ENCODE results near the gene ABHD14A. TPM values are rescaled to one million over a fixed set of nuclear protein-coding genes. Genes with fewer than 3 reads are reported as not detected.

ABHD14A gene
- total and polyA plus RNA-seq, 2 of the 4 experiments (the other 2 are of a cell fraction), result 3.4 to 10.0 TPM

- Histone ChIP-seq H3K4me3 (ENCODE audit: insufficient read depth, low read depth, low read length) (no peak overlapping the region), H2BK20ac (ENCODE audit: low read depth, low read length) (no peak overlapping the region), H3K4me1 (ENCODE audit: control insufficient read depth, insufficient read depth, low read length) (peaks cover 17% of the 10 kb centered on the region), H4K91ac (ENCODE audit: insufficient read depth, low read depth, low read length) (no peak overlapping the region), H4K20me1 (ENCODE audit: insufficient read depth, low read length) (peaks cover 4% of the 10 kb centered on the region), H2BK5ac (ENCODE audit: low read depth, low read length, poor library complexity, severe bottlenecking) (no peak overlapping the region), H3K27me3 (ENCODE audit: control insufficient read depth, insufficient read depth, low read length) (no peaks in the 10 kb centered on the region), H2AK9ac (replicated peaks; ENCODE audit: low read depth, low read length, poor library complexity) (no peak overlapping the region), H2BK120ac (ENCODE audit: low read depth, low read length) (no peak overlapping the region), H3K9me3 (ENCODE audit: control insufficient read depth, insufficient read depth, low read length) (no peaks in the 10 kb centered on the region), H3K79me1 (ENCODE audit: low read depth in 1 of 2, low read length in 2 of 2) (peaks cover 5 to 46% of the 10 kb centered on the region in 2 experiments; a peak in 3 of 4 replicates), H3K18ac (ENCODE audit: low read depth, low read length) (no peak overlapping the region), H3K14ac (replicated peaks; ENCODE audit: low read depth, low read length) (no peak overlapping the region), H2BK15ac (ENCODE audit: low read depth, low read length) (no peak overlapping the region), H3K56ac (ENCODE audit: extremely low read depth, insufficient read depth, low read length) (no peak overlapping the region), H3K9me1 (ENCODE audit: insufficient read depth, low read length) (peaks cover 10% of the 10 kb centered on the region), H4K8ac (ENCODE audit: low read depth in 2 of 2, low read length in 2 of 2) (no peak overlapping the region), H3K4ac (ENCODE audit: low read depth, low read length) (no peak overlapping the region), H3K9ac (ENCODE audit: low read depth, low read length) (no peak overlapping the region), H2AK5ac (ENCODE audit: low read depth, low read length) (no peak overlapping the region), H3K4me2 (ENCODE audit: low read depth, low read length) (no peak overlapping the region), H3K27ac (ENCODE audit: insufficient read depth, low read length) (no peak overlapping the region), H3K23ac (ENCODE audit: low read depth, low read length) (no peak overlapping the region), H4K5ac (ENCODE audit: low read depth, low read length) (no peak overlapping the region), H3K36me3 (ENCODE audit: control insufficient read depth, insufficient read depth, low read length) (peaks cover 3% of the 10 kb centered on the region; the same call in 1 of the 2 replicates), H2AFZ (replicated peaks; ENCODE audit: low read length, poor library complexity) (no peak overlapping the region)
- WGBS, 2 experiments (ENCODE audit: extremely low coverage in 2 of 2, insufficient read length in 1 of 2), result 100% methylated on average over 2 of the region's 12 CpGs; no CpG with 5 or more reads in 1 of the 2 experiments
- ATAC-seq (ENCODE audit: low read depth), result no peak
- no TSS peak for BruUV-seq (replicated peaks)
- intact Hi-C loops (cut with micrococcal nuclease), result no loop called here
- DNase-seq, result no peak
- POLR2A ChIA-PET (ENCODE audit: unreplicated experiment), result interaction anchor here (1.0 kb wide), 1 partner anchor 10 kb away, joined by 6 read pairs; the partner anchor contains the start of gene RPL29
- dilution Hi-C loops (cut with HindIII; ENCODE audit: low sequenced_read_pairs, unreplicated experiment), result no loop called here
- in situ Hi-C loops (cut with MboI; ENCODE audit: low sequenced_read_pairs), result no loop called here
- CTCF ChIA-PET, result no interaction called here
- TF ChIP-seq RAD21 (IDR thresholded peaks at IDR 0.05; ENCODE audit: low read length) (no peak), FOS (IDR thresholded peaks at IDR 0.05; ENCODE audit: low read depth, low read length) (no peak), MXI1 (IDR thresholded peaks at IDR 0.05; ENCODE audit: borderline replicate concordance, low read depth, low read length) (no peak), CHD1 (IDR thresholded peaks at IDR 0.05; ENCODE audit: low read depth, low read length) (no peak), SMC3 (IDR thresholded peaks at IDR 0.05; ENCODE audit: low read depth, low read length) (no peak), RCOR1 (IDR thresholded peaks at IDR 0.05; ENCODE audit: insufficient replicate concordance, low read length) (no peak), NFE2L2 (IDR thresholded peaks at IDR 0.05; ENCODE audit: low read depth, low read length) (no peak), ELK1 (IDR thresholded peaks at IDR 0.05; ENCODE audit: borderline replicate concordance, low read depth, low read length) (no peak), BHLHE40 (IDR thresholded peaks at IDR 0.05; ENCODE audit: low read depth, low read length) (no peak), POLR2A (IDR thresholded peaks at IDR 0.05; ENCODE audit: low read depth, low read length) (no peak), MAZ (IDR thresholded peaks at IDR 0.05; ENCODE audit: borderline replicate concordance, low read depth, low read length) (no peak), MAFK (IDR thresholded peaks at IDR 0.05; ENCODE audit: low read depth, low read length) (no peak)
- TF ChIP-seq, protein P1, sequence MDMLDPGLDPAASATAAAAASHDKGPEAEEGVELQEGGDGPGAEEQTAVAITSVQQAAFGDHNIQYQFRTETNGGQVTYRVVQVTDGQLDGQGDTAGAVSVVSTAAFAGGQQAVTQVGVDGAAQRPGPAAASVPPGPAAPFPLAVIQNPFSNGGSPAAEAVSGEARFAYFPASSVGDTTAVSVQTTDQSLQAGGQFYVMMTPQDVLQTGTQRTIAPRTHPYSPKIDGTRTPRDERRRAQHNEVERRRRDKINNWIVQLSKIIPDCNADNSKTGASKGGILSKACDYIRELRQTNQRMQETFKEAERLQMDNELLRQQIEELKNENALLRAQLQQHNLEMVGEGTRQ (IDR thresholded peaks at IDR 0.05; ENCODE audit: low read depth, low read length), result no peak
- TF ChIP-seq, protein P2, sequence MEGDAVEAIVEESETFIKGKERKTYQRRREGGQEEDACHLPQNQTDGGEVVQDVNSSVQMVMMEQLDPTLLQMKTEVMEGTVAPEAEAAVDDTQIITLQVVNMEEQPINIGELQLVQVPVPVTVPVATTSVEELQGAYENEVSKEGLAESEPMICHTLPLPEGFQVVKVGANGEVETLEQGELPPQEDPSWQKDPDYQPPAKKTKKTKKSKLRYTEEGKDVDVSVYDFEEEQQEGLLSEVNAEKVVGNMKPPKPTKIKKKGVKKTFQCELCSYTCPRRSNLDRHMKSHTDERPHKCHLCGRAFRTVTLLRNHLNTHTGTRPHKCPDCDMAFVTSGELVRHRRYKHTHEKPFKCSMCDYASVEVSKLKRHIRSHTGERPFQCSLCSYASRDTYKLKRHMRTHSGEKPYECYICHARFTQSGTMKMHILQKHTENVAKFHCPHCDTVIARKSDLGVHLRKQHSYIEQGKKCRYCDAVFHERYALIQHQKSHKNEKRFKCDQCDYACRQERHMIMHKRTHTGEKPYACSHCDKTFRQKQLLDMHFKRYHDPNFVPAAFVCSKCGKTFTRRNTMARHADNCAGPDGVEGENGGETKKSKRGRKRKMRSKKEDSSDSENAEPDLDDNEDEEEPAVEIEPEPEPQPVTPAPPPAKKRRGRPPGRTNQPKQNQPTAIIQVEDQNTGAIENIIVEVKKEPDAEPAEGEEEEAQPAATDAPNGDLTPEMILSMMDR (conservative IDR thresholded peaks at IDR 0.05; ENCODE audit: low read depth, low read length), result no peak
These were observed 11.4 kb downstream of the ABHD14A start for GRCh38 chr3:51986010-51986947.
